ENCODE measurements around the gene CPTP.

DNA sequence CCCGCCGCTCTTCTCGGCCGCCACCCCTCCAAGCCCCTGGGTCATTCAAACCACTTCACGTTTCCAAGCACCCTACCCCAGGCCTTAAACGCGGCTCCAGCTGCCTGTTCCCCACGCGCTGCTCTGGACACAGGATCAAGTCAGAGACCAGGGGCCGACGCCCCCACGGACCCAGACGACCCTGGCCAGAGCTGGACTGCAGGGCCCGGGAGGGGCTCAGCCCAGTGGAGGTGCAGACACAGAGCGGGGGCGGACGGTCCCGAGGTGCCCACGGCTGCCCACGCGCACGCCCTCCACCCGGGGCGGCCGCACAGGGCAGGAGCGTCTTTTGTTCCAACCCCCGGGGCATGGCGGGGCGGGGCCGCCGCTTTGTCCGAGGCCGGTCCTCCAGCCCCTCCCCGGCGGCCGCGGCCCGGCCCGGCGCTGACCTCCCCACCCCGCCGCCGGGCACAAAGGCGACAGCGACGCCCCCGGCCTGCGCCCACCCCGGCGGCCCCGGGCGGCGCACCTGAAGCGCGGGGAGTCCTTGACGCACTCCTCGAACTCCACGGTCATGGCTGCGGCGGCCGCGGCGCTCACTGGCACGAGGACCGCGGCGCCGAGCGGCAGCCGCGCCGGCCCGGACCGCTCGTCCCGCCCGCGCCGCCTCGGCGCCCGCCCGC lies 17.2 kb upstream of the CPTP start:
- TF ChIP-seq, protein P1, sequence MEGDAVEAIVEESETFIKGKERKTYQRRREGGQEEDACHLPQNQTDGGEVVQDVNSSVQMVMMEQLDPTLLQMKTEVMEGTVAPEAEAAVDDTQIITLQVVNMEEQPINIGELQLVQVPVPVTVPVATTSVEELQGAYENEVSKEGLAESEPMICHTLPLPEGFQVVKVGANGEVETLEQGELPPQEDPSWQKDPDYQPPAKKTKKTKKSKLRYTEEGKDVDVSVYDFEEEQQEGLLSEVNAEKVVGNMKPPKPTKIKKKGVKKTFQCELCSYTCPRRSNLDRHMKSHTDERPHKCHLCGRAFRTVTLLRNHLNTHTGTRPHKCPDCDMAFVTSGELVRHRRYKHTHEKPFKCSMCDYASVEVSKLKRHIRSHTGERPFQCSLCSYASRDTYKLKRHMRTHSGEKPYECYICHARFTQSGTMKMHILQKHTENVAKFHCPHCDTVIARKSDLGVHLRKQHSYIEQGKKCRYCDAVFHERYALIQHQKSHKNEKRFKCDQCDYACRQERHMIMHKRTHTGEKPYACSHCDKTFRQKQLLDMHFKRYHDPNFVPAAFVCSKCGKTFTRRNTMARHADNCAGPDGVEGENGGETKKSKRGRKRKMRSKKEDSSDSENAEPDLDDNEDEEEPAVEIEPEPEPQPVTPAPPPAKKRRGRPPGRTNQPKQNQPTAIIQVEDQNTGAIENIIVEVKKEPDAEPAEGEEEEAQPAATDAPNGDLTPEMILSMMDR (IDR thresholded peaks at IDR 0.05; ENCODE audit: low read depth, low read length) = no peak
- TF ChIP-seq MYC (IDR thresholded peaks at IDR 0.05; ENCODE audit: low read depth, low read length) = no peak
- no peak for TF ChIP-seq POLR2A (IDR thresholded peaks at IDR 0.05; ENCODE audit: extremely low read depth, insufficient read length)
